Uterus (tissue), 4 donors: ENCODE data around the gene SULT1C3. TPM values are rescaled to one million over a fixed set of nuclear protein-coding genes. Genes with fewer than 3 reads are reported as not detected.

Experiments used
- DNase-seq, 2 donors: peaks; one replicate each; pipeline ENCODE4 v3.0.0-alpha.2; 2019 to 2020
- H3K27ac ChIP-seq, 2 donors: fragments of 200-600 bp; sonication (generic); 1 replicate in 1 of 2; 2 replicates in 1 of 2; pipeline ENCODE4 v1.5.1; 2016 to 2018
- H3K27me3 ChIP-seq, 2 donors: fragments of 200-600 bp; sonication (generic); one replicate each; pipeline ENCODE4 v1.5.1; 2018 to 2019; ENCODE audit warnings: control low read depth in 1 of 2
- H3K36me3 ChIP-seq, 2 donors: fragments of 200-600 bp; sonication (generic); one replicate each; pipeline ENCODE4 v1.5.1; 2019; ENCODE audit warnings: control low read depth in 1 of 2
- H3K4me1 ChIP-seq, 2 donors: fragments of 200-600 bp; sonication (generic); one replicate each; pipeline ENCODE4 v1.5.1; 2018 to 2019; ENCODE audit warnings: control low read depth in 1 of 2
- H3K4me3 ChIP-seq, 2 donors: fragments of 200-600 bp; sonication (generic); 1 replicate in 1 of 2; 2 replicates in 1 of 2; pipeline ENCODE4 v1.5.1; 2018 to 2019; ENCODE audit warnings: mild to moderate bottlenecking in 1 of 2
- H3K9me3 ChIP-seq, 2 donors: fragments of 200-600 bp; sonication (generic); one replicate each; pipeline ENCODE4 v1.5.1; 2019; ENCODE audit warnings: control low read depth in 1 of 2
- POLR2A ChIP-seq, 2 donors: fragments of 450-650 bp; IDR thresholded peaks; one replicate each; pipeline ENCODE4 v1.6.1; 2016; ENCODE audit warnings: antibody characterized with exemption in 2 of 2, mild to moderate bottlenecking in 1 of 2, moderate library complexity in 1 of 2
- intact Hi-C: fragments of 100-400 bp; cut with DNase I; formaldehyde crosslinking; loops from one replicate; pipeline ENCODE4 v1.15.1; 2023; ENCODE audit warnings: low total_unique reads
- total RNA-seq, 4 donors: library from RNA; depleted of rRNA in 3 of 4; stranded (reverse); fragments of >200 nt in 3 of 4; gene quantifications; one replicate each; pipeline versions ENCODE4 v1.1.0 to v1.2.4, GENCODE V29; 2014 to 2023
- TF ChIP-seq, protein P1 (sequence below), 4 experiments: fragments of 200-600 bp in 2 of 4; fragments of 450-650 bp in 2 of 4; sonication (generic) in 2 of 4; IDR thresholded peaks; one replicate each; pipeline ENCODE4 v1.5.1; 2016 to 2019; ENCODE audit warnings: antibody characterized with exemption in 4 of 4, mild to moderate bottlenecking in 2 of 4, moderate library complexity in 1 of 4
- donor health status: DM: yes; HTN: yes; CAD: no.

Gene SULT1C3
- total RNA-seq, 4 donors from 2014 or later, result not detected

- H3K27me3 ChIP-seq, result no peaks in the 10 kb centered on the region
- peak; percentile 24 to 31 for DNase-seq
- no peaks in the 10 kb centered on the region for H3K36me3 ChIP-seq
- intact Hi-C loops, result no loop called here
- no peaks in the 10 kb centered on the region for H3K4me1 ChIP-seq
- no peak overlapping the region for H3K4me3 ChIP-seq
- TF ChIP-seq, protein P1, sequence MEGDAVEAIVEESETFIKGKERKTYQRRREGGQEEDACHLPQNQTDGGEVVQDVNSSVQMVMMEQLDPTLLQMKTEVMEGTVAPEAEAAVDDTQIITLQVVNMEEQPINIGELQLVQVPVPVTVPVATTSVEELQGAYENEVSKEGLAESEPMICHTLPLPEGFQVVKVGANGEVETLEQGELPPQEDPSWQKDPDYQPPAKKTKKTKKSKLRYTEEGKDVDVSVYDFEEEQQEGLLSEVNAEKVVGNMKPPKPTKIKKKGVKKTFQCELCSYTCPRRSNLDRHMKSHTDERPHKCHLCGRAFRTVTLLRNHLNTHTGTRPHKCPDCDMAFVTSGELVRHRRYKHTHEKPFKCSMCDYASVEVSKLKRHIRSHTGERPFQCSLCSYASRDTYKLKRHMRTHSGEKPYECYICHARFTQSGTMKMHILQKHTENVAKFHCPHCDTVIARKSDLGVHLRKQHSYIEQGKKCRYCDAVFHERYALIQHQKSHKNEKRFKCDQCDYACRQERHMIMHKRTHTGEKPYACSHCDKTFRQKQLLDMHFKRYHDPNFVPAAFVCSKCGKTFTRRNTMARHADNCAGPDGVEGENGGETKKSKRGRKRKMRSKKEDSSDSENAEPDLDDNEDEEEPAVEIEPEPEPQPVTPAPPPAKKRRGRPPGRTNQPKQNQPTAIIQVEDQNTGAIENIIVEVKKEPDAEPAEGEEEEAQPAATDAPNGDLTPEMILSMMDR (IDR thresholded peaks at IDR 0.05), result no peak
- no peak for TF ChIP-seq POLR2A (IDR thresholded peaks at IDR 0.05)
- no peaks in the 10 kb centered on the region for H3K9me3 ChIP-seq
- peak overlapping the region in 1 of 2 donors; percentile 39 for H3K27ac ChIP-seq
Measured at GRCh38 chr2:108267101-108267500, 27.3 kb downstream of the SULT1C3 start.

GRCh38 chr2:108268001-108268400 lies 28.2 kb downstream of the SULT1C3 start:
- Histone ChIP-seq H3K4me3 (no peak overlapping the region), H3K4me1 (no peaks in the 10 kb centered on the region), H3K36me3 (no peaks in the 10 kb centered on the region), H3K27me3 (no peaks in the 10 kb centered on the region), H3K9me3 (no peaks in the 10 kb centered on the region), H3K27ac (no peak overlapping the region)
- DNase-seq, result no peak
- intact Hi-C loops, result no loop called here
- TF ChIP-seq, protein P1 (IDR thresholded peaks at IDR 0.05), result no peak
- TF ChIP-seq POLR2A (IDR thresholded peaks at IDR 0.05), result no peak

DNA sequence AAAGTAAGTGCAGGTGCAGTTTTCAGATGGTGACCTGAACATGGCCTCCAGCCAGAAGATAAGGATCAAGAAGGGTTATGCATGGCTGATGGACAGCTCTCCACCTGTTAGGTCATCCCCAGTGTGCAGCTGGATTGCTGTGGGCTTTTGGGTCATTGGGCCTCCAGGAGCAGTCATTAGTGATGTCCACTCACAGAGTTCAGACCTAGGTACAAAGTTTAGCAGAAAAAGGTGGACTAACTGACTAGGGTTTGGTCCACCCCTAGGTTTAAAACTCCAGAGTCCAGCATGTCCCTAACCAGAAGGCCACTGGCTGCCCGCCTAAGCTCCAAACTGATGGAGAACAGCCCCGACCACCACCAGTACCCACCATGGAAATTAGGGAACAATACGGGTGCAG lies 30.6 kb downstream of the SULT1C3 start:
- TF ChIP-seq POLR2A (IDR thresholded peaks at IDR 0.05), result no peak
- TF ChIP-seq, protein P1 (IDR thresholded peaks at IDR 0.05), result no peak

GRCh38 chr2:108270768-108271506 lies 31.2 kb downstream of the SULT1C3 start:
- no peaks in the 10 kb centered on the region for H3K36me3 ChIP-seq
- no peaks in the 10 kb centered on the region for H3K9me3 ChIP-seq
- no peak overlapping the region for H3K27ac ChIP-seq
- no peaks in the 10 kb centered on the region for H3K27me3 ChIP-seq
- intact Hi-C loops, result no loop called here
- H3K4me1 ChIP-seq, result no peaks in the 10 kb centered on the region
- TF ChIP-seq, protein P1 (IDR thresholded peaks at IDR 0.05), result no peak
- no peak for TF ChIP-seq POLR2A (IDR thresholded peaks at IDR 0.05)
- H3K4me3 ChIP-seq, result no peak overlapping the region
- DNase-seq, result no peak

More for the DNA sequence above, 30.6 kb downstream of the SULT1C3 start:
- no peaks in the 10 kb centered on the region for H3K4me1 ChIP-seq
- no peak for DNase-seq
- H3K27ac ChIP-seq, result no peak overlapping the region
- no peaks in the 10 kb centered on the region for H3K27me3 ChIP-seq
- no peaks in the 10 kb centered on the region for H3K36me3 ChIP-seq
- H3K9me3 ChIP-seq, result no peaks in the 10 kb centered on the region
- no peak overlapping the region for H3K4me3 ChIP-seq
- intact Hi-C loops, result no loop called here

DNA sequence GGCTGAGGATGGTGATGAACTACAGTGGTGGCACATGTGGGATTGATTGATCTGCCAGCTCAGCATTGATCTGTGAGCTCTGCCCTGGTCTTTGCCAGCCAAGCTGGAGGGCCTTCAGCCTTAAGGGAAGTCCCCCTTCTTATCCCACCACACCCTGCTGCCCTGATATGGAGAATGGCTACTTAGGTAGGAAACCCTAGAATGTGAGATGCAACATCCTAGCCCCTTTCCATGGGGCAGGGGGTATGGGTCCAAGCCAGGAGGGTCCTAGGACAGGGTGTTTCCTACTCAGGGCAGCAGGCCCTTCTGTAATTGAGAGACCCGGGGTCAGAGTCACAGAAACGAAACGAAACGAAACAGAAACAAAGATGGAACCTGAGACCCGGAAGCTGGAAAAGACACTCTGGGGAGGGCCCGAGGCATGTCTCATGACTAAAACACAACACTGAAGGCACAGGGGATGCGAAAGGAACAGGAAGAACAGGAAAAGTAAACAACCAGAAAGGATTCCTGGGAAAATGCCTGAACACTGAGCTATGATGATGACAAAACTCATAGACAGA lies 32.0 kb downstream of the SULT1C3 start:
- intact Hi-C loops, result no loop called here
- H3K9me3 ChIP-seq, result no peaks in the 10 kb centered on the region
- no peaks in the 10 kb centered on the region for H3K4me1 ChIP-seq
- H3K27me3 ChIP-seq, result no peaks in the 10 kb centered on the region
- no peak overlapping the region for H3K4me3 ChIP-seq
- no peak for DNase-seq
- TF ChIP-seq, protein P1 (IDR thresholded peaks at IDR 0.05), result no peak
- no peak for TF ChIP-seq POLR2A (IDR thresholded peaks at IDR 0.05)
- no peak overlapping the region for H3K27ac ChIP-seq
- no peaks in the 10 kb centered on the region for H3K36me3 ChIP-seq
